Measurements from ENCODE around the gene SLC9A7.

SLC9A7 gene

GRCh38 chrX:46634577-46634976, 124.3 kb downstream of the SLC9A7 start:
- TF ChIP-seq, protein P1, sequence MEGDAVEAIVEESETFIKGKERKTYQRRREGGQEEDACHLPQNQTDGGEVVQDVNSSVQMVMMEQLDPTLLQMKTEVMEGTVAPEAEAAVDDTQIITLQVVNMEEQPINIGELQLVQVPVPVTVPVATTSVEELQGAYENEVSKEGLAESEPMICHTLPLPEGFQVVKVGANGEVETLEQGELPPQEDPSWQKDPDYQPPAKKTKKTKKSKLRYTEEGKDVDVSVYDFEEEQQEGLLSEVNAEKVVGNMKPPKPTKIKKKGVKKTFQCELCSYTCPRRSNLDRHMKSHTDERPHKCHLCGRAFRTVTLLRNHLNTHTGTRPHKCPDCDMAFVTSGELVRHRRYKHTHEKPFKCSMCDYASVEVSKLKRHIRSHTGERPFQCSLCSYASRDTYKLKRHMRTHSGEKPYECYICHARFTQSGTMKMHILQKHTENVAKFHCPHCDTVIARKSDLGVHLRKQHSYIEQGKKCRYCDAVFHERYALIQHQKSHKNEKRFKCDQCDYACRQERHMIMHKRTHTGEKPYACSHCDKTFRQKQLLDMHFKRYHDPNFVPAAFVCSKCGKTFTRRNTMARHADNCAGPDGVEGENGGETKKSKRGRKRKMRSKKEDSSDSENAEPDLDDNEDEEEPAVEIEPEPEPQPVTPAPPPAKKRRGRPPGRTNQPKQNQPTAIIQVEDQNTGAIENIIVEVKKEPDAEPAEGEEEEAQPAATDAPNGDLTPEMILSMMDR (IDR thresholded peaks at IDR 0.05; ENCODE audit: low read depth, low read length, missing control alignments): no peak
- no peak for DNase-seq (ENCODE audit: low read depth)
- H3K4me3 ChIP-seq (ENCODE audit: low read depth, low read length): no peak overlapping the region
- in situ Hi-C loops (cut with HindIII; ENCODE audit: low sequenced_read_pairs): no loop called here

- in situ Hi-C loops (cut with HindIII; ENCODE audit: low sequenced_read_pairs): no loop called here
- H3K4me3 ChIP-seq (ENCODE audit: low read depth, low read length): no peak overlapping the region
- DNase-seq (ENCODE audit: low read depth): no peak
- TF ChIP-seq, protein P1 (IDR thresholded peaks at IDR 0.05; ENCODE audit: low read depth, low read length, missing control alignments): no peak
These were observed 128.8 kb downstream of the SLC9A7 start for GRCh38 chrX:46630141-46630540.

DNA sequence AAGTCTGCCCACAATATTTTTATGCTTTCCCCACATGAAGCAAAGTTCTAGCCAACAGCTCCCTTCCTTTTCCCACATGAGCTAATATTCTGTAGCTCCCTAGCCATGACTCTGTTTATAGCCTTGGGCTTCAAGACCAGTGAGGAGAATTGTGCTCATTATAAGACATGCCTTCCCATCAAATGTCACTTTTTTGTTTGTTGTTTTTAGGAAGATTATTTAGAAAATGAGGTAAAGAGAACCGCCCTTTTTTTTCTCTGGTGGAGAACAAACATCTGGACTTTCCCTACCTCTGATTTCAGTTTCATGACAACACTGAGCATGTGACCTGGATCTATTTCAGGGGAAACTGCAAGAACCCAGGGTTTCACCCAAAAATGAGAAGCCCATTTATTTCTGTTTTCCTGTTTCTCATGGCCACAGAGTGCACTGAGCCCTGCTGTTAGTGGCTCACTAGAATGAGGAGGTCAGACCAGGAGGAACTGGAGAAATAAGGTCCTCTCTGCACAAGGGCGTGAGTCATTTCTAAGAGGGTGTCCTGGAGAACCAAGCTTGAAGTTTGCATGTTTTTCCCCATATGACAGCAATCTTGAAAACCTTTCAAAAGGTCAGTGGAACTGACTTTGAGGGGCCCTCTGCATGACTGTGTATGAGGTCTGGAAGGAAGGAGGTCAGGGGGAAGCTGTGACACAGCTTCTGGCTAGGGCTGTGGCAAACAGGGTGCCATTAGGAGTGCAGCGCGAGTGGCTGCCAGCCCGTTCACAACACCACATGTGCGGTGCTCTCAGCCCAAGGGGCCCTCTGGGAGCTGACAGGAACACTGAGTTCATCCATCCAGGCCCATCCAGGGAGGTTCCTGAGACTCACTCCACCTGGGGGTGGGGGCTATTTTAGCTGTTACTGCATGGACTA, 130.2 kb downstream of the SLC9A7 start:
- in situ Hi-C loops (cut with HindIII; ENCODE audit: low sequenced_read_pairs): no loop called here
- TF ChIP-seq, protein P1 (IDR thresholded peaks at IDR 0.05; ENCODE audit: low read depth, low read length, missing control alignments): no peak
- no peak for DNase-seq (ENCODE audit: low read depth)
- H3K4me3 ChIP-seq (ENCODE audit: low read depth, low read length): no peak overlapping the region

DNA sequence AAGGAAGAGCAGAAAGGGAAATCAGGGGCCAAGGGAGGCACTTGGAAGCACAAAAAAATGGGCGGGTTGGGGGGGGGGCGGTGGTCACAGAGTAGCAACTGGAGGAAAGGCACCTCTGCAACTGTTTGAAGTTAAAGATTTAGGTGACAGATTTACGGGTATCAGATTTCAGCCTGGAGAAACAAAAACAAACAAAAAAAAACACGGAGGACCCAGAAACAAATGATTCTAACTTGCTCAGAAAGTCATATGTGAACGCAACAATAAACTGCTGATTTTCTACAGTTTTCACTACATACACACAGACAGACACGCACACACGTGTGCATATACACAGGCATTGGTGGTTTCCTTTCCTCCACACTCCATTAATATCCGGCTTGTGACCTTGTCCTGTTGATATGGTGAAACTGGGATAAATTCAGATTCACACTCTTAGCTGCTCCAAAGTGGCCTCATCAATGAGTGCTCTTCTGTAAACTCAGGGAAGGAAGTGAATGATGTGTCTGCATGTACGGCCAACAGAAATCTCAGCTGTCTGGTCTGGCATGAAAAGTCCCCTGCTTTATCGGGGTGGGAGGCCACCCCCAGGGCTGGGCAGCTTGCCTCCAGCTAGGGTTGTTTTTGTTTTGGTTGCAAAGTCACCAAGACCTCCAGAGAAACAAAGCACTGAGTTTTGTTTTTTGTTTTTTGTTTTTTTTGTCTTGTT, 131.1 kb downstream of the SLC9A7 start:
- DNase-seq (ENCODE audit: low read depth): no peak

DNA sequence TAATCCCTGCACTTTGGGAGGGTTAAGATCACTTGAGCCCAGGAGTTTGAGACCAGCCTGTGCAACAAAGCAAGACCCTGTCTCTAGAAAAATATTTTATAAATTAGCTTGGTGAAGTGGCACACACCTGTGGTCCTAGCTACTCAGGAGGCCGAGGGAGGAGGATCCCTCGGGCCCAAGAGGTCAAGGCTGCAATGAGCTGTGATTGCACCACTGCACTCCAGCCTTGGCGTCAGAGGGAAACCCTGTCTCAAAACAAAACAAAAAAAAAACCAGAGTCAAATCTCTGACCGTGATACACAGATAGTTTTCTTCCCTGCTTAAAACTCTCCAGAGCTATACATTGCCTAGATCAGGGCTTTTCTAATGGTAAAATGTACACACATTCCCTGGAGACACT, 131.9 kb downstream of the SLC9A7 start:
- H3K4me3 ChIP-seq (ENCODE audit: low read depth, low read length): no peak overlapping the region
- TF ChIP-seq, protein P1 (IDR thresholded peaks at IDR 0.05; ENCODE audit: low read depth, low read length, missing control alignments): no peak
- in situ Hi-C loops (cut with HindIII; ENCODE audit: low sequenced_read_pairs): no loop called here
- no peak for DNase-seq (ENCODE audit: low read depth)

More for the DNA sequence above, 131.1 kb downstream of the SLC9A7 start:
- no peak overlapping the region for H3K4me3 ChIP-seq (ENCODE audit: low read depth, low read length)
- TF ChIP-seq, protein P1 (IDR thresholded peaks at IDR 0.05; ENCODE audit: low read depth, low read length, missing control alignments): no peak
- in situ Hi-C loops (cut with HindIII; ENCODE audit: low sequenced_read_pairs): no loop called here

- DNase-seq (ENCODE audit: low read depth): no peak
- H3K4me3 ChIP-seq (ENCODE audit: low read depth, low read length): no peak overlapping the region
- TF ChIP-seq, protein P1 (IDR thresholded peaks at IDR 0.05; ENCODE audit: low read depth, low read length, missing control alignments): no peak
- in situ Hi-C loops (cut with HindIII; ENCODE audit: low sequenced_read_pairs): no loop called here
These were observed 132.4 kb downstream of the SLC9A7 start for GRCh38 chrX:46626566-46626965.

Data from astrocyte of the cerebellum (primary cell).